GM15510 (cell line): ENCODE results near the gene PER2.

Source experiments
- POLR2A ChIP-seq: IDR thresholded peaks from 3 replicates; pipeline ENCODE4 v1.6.1; 2011; ENCODE audit warnings: borderline replicate concordance; ENCODE audit not compliant: insufficient read length; ENCODE audit errors: extremely low read depth

PER2 gene

GRCh38 chr2:238239543-238239862 is 48.9 kb downstream of the PER2 start:
- TF ChIP-seq POLR2A: no peak

GRCh38 chr2:238238766-238239542 is 49.5 kb downstream of the PER2 start:
- TF ChIP-seq POLR2A: no peak

DNA sequence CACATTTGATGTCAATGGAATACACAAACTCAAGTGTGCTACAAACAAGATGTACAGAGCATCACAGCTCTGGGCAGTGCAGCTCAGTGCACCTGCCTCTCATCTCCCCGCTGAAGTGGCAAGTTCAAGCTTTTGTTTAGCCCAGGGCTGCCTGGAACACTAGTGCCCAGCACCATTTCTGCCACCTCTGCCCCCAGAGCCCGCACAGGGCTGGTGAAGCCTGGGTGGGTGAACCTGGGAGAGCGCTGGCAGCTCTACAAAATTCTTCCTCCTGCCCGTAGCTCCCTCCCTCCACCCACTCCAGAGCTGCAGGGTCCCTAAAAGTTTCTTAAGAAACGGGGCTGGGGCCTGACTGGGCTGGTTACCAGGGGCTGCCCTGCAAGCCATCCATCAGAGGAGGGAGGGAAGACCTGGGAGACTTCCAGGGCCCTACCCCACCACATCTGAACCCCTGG is 50.1 kb downstream of the PER2 start:
- TF ChIP-seq POLR2A: no peak

DNA sequence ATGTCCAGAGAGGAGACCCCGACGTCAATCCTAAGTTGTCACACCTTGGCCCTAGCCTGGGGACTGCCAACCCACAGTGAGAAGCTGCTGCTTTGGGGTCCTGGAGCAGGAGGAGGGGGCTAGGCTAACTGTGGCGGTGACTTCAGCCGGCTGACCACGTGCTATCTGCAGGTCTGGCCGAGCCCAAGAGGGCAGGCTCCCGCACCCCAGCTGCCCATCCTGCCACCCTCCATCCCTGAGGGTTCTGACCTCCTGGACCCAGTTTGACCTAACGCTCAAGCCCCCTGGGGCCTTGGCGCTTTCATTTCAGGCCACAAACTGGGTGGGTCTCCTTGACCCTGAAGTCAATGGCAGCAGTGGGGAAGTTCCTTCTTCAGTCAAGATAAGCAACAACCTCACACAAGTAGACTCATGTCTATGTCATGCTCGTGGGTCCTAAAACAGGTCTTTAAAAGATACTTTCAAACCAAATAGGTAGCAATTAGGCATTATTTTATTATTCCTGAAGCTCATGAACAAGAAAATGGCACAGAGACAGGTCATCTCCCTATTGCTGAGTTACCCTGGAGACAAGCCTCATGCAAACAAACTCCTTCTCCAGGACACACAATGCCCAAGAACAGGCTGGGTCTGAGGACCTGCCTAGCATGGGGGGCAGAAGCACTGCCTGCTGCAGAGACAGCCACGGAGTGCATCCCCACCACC is 50.8 kb downstream of the PER2 start:
- TF ChIP-seq POLR2A: no peak

DNA sequence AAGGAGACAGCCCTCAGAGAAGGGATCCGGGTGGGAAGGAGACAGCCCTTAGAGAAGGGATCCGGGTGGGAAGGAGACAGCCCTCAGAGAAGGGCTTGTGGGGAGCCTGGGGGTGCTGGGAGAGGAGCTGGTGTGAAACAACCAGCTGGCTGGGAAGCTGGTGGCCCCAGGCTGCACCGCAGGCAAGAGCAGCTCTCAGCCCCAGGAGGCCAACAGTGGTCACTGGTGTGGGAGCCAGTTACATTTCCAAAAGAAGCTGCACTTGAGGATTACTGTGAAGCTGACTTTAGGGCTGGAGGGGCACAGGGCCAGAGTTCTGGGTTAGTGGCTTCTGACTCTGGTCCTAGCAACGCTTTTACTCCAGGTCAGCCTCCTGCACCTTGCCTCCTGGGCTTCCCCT is 51.8 kb downstream of the PER2 start:
- TF ChIP-seq POLR2A: no peak

- TF ChIP-seq POLR2A: no peak
Observed at GRCh38 chr2:238235856-238236255, 52.6 kb downstream of the PER2 start.

GRCh38 chr2:238235331-238235732 is 53.1 kb downstream of the PER2 start:
- no peak for TF ChIP-seq POLR2A

DNA sequence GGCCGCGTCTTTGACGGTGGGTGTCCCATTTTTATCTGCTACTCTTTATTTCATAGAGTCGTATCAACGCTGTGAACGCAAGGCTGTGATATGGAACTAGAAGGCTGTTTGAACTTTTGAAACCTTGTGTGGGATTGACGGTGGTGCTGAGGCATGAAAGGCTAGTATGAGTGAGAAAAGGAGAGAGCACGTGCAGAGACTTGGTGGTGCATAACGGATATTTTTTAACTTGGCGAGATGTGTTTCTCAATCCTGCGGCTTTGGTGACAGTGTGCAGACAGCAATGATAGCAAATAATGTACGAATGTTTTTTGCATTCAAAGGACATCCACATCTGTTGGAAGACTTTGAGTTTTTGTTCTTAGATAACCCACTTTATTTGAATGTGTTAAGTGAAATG is 54.8 kb downstream of the PER2 start:
- no peak for TF ChIP-seq POLR2A

DNA sequence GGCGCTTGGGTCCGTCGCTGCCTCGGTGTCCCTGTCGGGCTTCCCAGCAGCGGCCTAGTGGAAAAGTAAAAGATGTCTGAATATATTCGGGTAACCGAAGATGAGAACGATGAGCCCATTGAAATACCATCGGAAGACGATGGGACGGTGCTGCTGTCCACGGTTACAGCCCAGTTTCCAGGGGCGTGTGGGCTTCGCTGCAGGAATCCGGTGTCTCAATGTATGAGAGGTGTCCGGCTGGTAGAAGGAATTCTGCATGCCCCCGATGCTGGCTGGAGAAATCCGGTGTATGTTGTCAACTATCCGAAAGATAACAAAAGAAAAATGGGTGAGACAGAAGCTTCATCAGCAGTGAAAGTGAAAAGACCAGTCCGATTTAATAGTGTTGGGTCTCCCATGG is 56.6 kb downstream of the PER2 start:
- no peak for TF ChIP-seq POLR2A

- peak; percentile 48 for TF ChIP-seq POLR2A
Observed at GRCh38 chr2:238231251-238231793, 57.1 kb downstream of the PER2 start.

DNA sequence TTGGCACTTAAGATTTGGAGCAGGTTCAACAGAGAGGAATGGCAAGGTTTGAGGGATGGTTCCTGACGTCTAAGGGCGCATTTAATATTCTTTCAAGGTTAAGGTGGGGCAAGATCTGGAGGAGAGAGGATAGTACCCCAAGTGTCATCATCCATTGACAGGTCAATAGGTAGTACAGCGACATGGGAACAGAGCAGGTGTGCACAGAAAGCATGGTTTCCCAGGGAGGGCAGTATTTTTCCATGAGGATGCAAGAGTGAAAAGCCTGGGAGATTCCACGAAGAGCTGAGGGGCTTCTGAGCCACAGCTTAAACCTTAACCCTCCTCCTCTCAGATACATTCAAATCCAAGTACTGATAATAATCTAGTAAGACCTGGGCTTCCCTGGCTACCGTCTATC is 57.7 kb downstream of the PER2 start:
- TF ChIP-seq POLR2A: no peak

GRCh38 chr2:238228700-238229099 is 59.7 kb downstream of the PER2 start:
- no peak for TF ChIP-seq POLR2A

DNA sequence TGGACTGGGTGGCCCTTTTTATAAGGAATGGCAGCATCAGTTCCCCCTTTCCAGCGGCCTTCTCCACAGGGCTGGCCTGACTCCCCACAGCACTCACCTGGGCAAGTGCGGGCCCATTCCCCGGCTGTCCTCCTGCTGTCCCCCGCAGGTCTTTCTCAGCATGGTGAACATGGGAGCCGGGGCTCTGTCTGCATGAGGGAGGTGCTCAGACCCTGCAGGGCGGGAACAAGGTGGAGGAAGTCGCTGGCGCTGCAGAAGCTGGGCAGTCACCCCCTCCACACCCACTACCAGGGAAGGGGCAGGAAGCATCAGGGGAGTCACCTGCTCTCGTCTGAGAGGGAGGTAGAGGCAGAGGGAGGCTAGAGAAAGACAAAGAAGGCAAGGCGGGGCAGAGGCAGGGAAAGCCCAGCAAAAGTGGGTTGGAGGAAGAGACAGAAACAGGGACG is 60.8 kb downstream of the PER2 start:
- no peak for TF ChIP-seq POLR2A

DNA sequence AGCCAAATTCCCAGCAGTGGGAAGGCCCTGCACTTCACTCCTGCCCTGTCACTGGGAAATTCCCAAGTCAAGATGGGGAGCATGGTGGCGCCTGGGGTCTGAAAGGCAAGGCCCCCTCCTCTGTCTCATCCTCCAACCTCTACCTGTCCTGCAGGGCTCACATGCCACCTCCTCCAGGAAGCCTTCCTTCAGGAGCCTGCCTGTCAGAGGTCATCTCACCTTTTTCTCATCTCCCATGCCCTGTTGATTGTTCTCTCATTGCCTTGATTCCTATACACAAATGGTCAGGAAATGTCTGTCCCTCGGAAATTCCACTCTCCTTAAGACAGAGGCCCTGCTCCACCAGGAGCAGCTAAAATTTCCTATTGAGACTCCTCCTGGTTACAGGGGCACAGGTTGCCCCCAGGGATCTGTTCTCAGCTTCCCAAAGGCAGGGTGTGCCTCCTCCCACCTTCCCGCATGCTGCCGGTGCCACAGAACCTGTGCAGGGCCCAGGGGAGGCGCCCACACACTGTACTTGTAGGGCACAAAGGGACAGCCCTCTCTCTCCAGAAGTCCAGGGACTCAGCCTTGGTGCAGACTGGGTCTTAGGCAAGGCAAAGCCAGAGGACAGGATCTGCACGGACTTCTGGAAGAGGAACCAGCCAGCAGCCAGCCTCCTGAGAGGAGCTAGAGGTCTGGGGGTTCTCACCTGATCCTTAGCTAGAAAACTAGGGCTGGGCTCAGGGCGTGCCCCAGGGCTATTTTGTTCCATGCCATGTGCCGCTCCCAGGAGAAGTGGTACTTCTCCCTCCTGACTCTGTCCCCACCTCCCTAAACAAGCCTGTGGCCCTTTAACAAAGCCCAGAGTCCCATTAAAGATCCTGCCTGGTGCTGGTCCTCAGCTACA is 61.5 kb downstream of the PER2 start:
- no peak for TF ChIP-seq POLR2A
